GM12874 (cell line): Measurements from ENCODE around the gene MACROD1.

ENCODE experiments used
- CTCF ChIP-seq: IDR thresholded peaks from 2 replicates; pipeline ENCODE4 v1.5.1; 2011; ENCODE audit warnings: low read depth, mild to moderate bottlenecking, control low read depth, low read length, moderate library complexity; ENCODE audit not compliant: insufficient read depth

Gene MACROD1

GRCh38 chr11:64181506-64182411 lies 15.8 kb upstream of the MACROD1 start:
- no peak for TF ChIP-seq CTCF

GRCh38 chr11:64180891-64181290 lies 15.0 kb upstream of the MACROD1 start:
- no peak for TF ChIP-seq CTCF

GRCh38 chr11:64178951-64179639 lies 13.2 kb upstream of the MACROD1 start:
- no peak for TF ChIP-seq CTCF

- no peak for TF ChIP-seq CTCF
Measured at GRCh38 chr11:64178203-64178602, 12.3 kb upstream of the MACROD1 start.

GRCh38 chr11:64176751-64177150 lies 10.8 kb upstream of the MACROD1 start:
- no peak for TF ChIP-seq CTCF

- no peak for TF ChIP-seq CTCF
Measured at GRCh38 chr11:64173616-64174355, 7.9 kb upstream of the MACROD1 start.

GRCh38 chr11:64170419-64170818 lies 4.5 kb upstream of the MACROD1 start:
- TF ChIP-seq CTCF = no peak
